Measurements from ENCODE around the gene UBE2Q1. TPM values are rescaled to one million over a fixed set of nuclear protein-coding genes. Genes with fewer than 3 reads are reported as not detected.
"Not testable (repeated sequence)": the region's sequence is repeated elsewhere in the genome, so short reads cannot be mapped to it uniquely, and the experiment has no call there.

Gene UBE2Q1
- total RNA-seq, 1 donor from 2014 or later = 25.3 TPM

DNA sequence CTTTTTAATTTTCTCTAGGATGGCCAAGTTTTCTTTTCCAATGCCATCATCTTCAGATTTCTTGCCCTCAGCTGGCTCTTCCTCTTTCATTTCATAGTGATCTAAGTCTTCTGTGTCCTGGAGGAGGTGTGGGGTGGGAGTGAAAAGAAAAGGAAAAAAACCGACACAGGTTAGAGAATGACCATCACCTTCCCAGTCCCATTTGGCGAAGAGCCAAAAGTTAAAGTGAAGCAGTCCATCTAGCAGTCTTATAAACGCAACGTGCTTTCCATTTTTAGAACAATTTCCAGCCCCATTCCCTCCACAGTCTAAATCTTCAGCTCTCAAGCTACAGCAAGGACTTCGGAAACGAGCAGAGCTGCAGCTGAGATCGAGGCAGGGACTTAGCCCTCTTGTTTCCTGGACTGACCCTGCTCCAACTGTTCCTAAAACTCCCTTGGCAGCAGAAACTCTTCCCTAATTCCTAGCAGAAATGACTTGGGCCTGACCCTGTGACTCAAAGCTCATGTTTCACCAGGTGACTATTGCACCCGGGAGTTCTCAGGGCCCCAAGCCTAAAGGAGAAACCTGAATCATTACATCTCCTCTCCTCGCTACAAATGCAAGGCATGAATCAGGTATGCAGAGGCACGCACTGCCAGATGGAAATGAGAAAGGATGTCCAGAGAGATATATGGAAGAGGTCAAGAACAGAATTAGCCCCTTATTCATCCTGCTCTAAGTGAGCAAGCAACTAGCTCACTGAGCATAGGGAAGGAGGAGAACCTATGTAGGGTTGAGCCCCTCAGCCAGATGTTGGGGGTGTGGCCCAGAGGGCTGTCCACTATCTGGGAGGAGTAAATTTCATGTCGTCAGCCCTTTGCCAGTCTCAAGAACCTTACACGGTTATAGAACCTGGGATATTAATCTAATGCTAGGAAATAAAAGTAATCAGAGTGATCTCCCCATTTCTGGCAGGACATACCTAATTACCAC, 5.1 kb downstream of the UBE2Q1 start:
- no peak for FAIRE-seq
- no peak for DNase-seq (ENCODE audit: low spot score in 2 of 2)

DNA sequence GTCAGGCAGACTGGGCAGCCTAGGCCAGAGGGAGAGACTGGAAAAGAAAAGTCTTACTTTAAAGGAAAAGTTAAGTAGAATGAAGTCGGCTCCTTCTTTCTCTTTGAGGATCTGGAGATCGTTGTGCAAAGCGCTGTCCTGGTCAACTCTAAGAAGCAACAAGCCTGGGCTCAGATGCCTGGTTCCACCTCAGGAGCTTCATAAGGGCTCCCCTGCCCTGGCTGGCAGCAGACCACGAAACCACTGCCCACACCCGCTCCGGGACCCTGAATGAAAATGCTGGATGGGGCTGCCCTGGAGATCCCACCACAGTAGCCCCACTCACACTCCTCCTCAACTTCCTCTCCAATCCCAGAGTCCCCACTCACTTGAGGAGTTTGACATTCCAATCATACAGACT, 6.4 kb downstream of the UBE2Q1 start:
- no peak for FAIRE-seq
- no peak for DNase-seq (ENCODE audit: low spot score in 2 of 2)

DNA sequence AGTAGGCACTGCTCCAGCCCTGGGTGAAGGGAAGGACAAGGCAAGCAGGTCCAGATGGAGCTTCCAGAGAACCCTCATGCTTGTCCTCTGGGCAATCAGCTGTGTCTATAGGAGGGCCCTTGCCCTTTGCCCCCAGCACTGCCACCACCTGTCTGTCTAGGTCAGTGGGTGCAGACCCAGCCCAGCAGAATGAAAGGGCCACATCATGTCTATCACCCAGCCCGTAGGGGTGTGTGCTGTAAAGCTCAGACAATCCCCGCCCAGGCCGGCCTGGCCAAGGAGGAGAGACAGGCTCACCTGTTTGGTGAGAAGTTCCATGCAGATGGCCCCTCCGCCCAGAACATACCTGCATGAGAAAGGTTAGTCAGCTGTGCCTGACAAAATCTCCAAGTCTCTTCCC, 7.0 kb downstream of the UBE2Q1 start:
- DNase-seq (ENCODE audit: low spot score in 2 of 2) = no peak
- no peak for FAIRE-seq

GRCh38 chr1:154550657-154551056, 7.8 kb downstream of the UBE2Q1 start:
- DNase-seq (ENCODE audit: low spot score in 2 of 2) (no peak), FAIRE-seq (no peak)

DNA sequence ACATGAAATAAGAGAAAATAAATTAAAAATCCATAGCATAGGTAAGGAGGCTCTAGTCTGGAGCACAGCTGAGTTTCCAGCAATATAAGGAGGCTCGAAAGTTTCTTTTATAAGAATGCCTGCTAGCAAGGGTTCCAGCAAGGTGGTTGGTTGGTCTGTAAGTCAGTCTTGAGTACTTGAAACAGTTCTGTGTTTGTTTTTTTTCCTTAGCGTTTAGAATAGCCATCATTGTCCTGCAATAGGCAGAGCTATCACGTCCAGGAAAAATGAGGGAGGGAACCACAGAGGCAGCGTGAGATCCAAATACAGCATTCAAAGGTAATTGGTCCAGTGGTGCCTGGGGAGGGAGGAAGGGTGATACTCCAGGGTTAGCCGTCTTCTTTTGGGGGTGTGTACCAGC, 8.4 kb downstream of the UBE2Q1 start:
- no peak for DNase-seq (ENCODE audit: low spot score in 2 of 2)
- no peak for FAIRE-seq

GRCh38 chr1:154549202-154549770, 9.2 kb downstream of the UBE2Q1 start:
- DNase-seq (ENCODE audit: low spot score in 2 of 2) = no peak
- FAIRE-seq = no peak

GRCh38 chr1:154548028-154548427, 10.4 kb downstream of the UBE2Q1 start:
- DNase-seq (ENCODE audit: low spot score in 2 of 2) = no peak

GRCh38 chr1:154547105-154547732, 11.2 kb downstream of the UBE2Q1 start:
- FAIRE-seq (no peak), DNase-seq (ENCODE audit: low spot score in 2 of 2) (no peak)

More at GRCh38 chr1:154548028-154548427, 10.4 kb downstream of the UBE2Q1 start:
- FAIRE-seq = no peak

DNA sequence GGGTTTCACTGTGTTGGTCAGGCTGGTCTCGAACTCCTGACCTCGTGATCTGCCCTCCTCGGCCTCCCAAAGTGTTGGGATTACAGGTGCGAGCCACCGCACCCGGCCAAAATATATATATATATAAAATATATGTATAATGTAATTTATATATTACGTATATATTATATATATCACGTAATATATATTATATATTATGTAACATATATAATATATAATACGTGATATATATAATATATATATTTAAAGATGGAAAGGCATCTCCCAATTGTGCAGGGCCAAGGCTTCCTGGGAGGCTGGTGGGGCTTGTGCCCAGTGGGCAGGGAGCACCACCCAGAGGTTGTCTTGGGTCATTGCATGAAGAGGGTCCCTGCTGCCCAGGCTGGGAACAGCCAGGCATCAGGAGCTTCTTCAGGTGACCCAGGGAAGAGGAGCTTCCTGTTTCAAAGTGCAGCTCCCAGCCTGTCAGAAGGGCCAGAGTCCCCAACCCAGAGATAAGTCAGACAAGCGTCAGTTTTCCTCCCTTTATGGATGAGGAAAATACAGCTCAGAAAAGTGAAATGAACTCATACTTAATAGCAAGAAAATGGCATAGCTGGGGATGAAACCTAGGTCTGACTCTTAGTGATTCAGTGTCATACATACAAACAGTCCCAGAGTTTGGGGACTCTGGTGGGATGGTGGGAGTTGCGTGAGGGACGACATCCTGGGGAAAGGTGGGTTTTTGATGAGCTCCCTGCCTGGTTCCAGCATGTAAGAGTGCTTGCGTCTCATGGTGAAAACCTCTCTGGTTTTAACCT, 12.0 kb downstream of the UBE2Q1 start:
- DNase-seq (ENCODE audit: low spot score in 2 of 2) = peak in 1 of 2 donors; percentile 71

GRCh38 chr1:154541231-154541630, 17.2 kb downstream of the UBE2Q1 start:
- FAIRE-seq = no peak
- DNase-seq (ENCODE audit: low spot score in 2 of 2) = no peak

More for the DNA sequence above, 12.0 kb downstream of the UBE2Q1 start:
- no peak for FAIRE-seq

DNA sequence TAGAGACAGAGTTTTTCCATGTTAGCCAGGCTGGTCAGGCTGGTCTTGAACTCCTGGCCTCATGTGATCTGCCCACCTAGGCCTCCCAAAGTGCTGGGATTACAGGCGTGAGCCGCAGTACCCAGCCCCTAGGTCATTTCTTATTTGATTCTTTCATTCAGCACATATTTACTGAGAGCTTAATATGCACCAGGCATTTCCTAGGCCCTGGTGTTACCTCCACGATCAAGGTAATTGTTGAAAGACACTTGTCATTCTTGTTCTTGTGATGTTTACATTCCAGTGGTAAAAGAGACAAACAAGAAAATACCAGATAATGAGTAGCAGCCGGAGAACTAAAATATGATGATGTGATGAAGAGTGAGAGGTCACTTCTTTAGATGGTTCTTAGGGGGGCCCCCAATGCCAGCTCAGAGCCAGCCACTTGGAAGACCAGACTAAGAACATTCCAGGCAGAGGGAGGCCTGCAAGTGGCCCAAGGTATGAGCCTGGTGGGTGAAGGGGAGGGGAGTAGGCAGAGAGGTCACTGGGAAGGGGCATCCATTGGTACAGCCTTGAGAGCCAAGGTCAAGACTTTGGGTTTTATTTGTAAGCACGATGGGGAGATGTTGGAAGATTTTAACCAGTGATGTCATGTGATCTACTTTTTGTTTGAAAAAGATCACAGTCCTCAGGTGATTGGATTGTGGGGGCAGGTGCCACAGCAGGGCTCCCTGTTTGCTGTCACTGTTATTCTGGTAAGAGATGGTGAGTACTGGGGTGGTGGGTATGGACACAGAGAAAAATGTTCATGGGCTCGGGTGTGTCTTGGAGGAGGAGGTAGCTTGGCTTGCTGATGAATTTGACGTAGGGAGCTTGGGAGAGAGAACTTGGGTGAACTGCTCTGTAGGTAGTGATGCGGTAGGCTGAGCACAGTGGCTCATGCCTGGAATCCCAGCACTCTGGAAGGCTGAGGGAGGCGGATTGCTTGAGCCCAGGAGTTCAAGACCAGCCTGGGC, 18.7 kb downstream of the UBE2Q1 start:
- DNase-seq (ENCODE audit: low spot score in 2 of 2) (no peak), FAIRE-seq (no peak)

DNA sequence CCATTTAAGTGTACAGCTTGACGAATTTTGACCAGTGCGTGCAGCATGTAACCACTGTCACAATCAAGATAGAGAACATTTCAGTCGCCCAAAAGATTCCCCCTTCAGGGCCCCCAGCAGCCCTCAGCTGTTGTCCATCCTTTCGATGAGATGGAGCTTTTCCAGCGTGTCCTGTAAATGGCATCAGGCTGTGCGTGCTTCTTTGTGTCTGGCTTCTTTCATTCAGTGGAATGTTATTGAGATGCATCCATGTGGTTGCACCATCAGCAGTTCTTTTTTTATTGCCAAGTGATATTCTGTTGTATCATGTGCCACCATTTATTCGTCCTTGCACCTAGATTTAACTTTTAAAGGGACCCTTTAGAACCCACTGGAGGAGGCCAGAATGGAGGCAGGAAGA, 21.9 kb downstream of the UBE2Q1 start:
- no peak for DNase-seq (ENCODE audit: low spot score in 2 of 2)
- no peak for FAIRE-seq

GRCh38 chr1:154533952-154534844, 24.3 kb downstream of the UBE2Q1 start:
- FAIRE-seq (no peak), DNase-seq (ENCODE audit: low spot score in 2 of 2) (peak in 1 of 2 donors; percentile 30)

DNA sequence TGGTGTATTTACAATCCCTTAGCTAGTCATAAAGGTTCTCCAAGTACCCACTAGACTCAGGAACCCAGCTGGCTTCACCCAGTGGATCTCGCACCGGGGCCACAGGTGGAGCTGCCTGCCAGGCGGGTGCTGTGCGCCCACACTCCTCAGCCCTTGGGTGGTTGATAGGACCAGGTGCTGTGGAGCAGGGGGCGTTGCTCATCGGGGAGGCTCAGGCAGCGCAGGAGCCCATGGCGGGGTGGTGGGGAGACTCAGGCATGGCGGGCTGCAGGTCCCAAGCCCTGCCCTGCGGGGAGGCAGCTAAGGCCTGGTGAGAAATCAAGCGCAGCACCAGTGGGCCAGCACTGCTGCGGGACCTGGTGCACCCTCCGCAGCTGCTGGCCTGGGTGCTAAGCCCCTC, 26.5 kb downstream of the UBE2Q1 start:
- FAIRE-seq; DNase-seq (ENCODE audit: low spot score in 2 of 2): not testable (repeated sequence)

- FAIRE-seq (no peak), DNase-seq (ENCODE audit: low spot score in 2 of 2) (no peak)
Measured at GRCh38 chr1:154529308-154529707, 29.2 kb downstream of the UBE2Q1 start.

DNA sequence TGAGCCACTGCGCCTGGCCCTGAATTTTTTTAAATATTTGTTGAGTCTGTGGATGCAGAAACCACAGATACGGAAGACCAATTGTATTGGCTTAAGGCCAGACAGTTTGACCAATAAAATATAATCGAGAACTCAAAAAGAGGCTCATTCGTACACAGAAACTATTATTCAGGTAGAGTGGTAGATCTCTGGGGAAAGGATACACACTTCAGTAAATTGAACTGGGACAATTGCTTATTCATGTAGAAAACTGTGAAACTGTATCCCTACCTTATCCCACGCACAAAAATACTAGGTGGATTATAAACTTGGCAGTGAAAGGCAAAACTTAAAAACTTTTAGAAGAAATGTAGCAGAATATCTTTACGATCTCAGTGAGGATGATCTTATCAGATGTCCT, 31.3 kb downstream of the UBE2Q1 start:
- FAIRE-seq (no peak), DNase-seq (ENCODE audit: low spot score in 2 of 2) (no peak)

DNA sequence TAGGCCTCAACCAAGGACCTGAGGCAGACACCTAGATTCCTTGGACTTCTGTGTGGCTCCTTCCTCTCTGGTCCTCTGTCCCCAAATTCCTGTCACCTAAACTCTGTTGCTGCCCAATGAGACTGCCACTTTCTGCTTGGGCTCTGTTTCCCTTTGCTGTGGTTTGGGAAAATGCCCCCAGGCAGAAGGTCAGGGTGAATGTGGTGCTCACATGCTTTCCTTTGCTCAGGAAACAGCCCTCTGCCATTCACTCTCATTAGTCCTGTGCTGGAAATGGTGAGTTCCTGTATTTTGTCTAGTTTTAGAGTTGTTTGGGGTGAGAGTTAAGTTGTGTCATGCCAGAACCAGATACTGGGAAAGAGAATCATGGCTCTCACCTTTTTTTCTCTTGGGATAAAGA, 33.6 kb downstream of the UBE2Q1 start:
- FAIRE-seq (no peak), DNase-seq (ENCODE audit: low spot score in 2 of 2) (no peak)

- DNase-seq (ENCODE audit: low spot score in 2 of 2) = no peak
- no peak for FAIRE-seq
Measured at GRCh38 chr1:154521695-154522094, 36.8 kb downstream of the UBE2Q1 start.
